H9 (cell line): ENCODE measurements around the gene BICDL1. TPM values are rescaled to one million over a fixed set of nuclear protein-coding genes. Genes with fewer than 3 reads are reported as not detected.

Experiments
- DNase-seq: peaks from one replicate; pipeline ENCODE4 v3.0.0-alpha.2; 2017
- H2AFZ ChIP-seq: one replicate; pipeline ENCODE4 v1.6.1; 2013; ENCODE audit warnings: mild to moderate bottlenecking, low read length, control low read depth, moderate library complexity
- H2AK5ac ChIP-seq: 2 replicates; pipeline ENCODE4 v1.6.1; 2013; ENCODE audit warnings: low read length, control low read depth, mixed read lengths; ENCODE audit not compliant: insufficient read length
- H2BK120ac ChIP-seq: one replicate; pipeline ENCODE4 v1.6.1; 2013; ENCODE audit warnings: low read depth, mild to moderate bottlenecking, low read length, control low read depth, inconsistent platforms; ENCODE audit not compliant: poor library complexity, severe bottlenecking
- H2BK12ac ChIP-seq: 2 replicates; pipeline ENCODE4 v1.6.1; 2013; ENCODE audit warnings: low read length, control low read depth, mixed read lengths, low read depth; ENCODE audit not compliant: insufficient read length
- H2BK15ac ChIP-seq: 2 replicates; pipeline ENCODE4 v1.6.1; 2013; ENCODE audit warnings: low read depth, low read length, control low read depth
- H2BK20ac ChIP-seq: one replicate; pipeline ENCODE4 v1.6.1; 2013; ENCODE audit warnings: low read depth, mild to moderate bottlenecking, low read length, control low read depth, inconsistent platforms; ENCODE audit not compliant: poor library complexity, severe bottlenecking
- H2BK5ac ChIP-seq: 2 replicates; pipeline ENCODE4 v1.6.1; 2013; ENCODE audit warnings: low read length, control low read depth, mixed read lengths; ENCODE audit not compliant: insufficient read length
- H3K14ac ChIP-seq: 2 replicates; pipeline ENCODE4 v1.6.1; 2013; ENCODE audit warnings: low read length, control low read depth; ENCODE audit not compliant: insufficient read depth
- H3K18ac ChIP-seq: 2 replicates; pipeline ENCODE4 v1.6.1; 2013; ENCODE audit warnings: low read depth, mild to moderate bottlenecking, mixed read lengths, low read length, control low read depth; ENCODE audit not compliant: insufficient read length
- H3K23ac ChIP-seq: 2 replicates; pipeline ENCODE4 v1.6.1; 2013; ENCODE audit warnings: low read length, control low read depth, mixed read lengths, low read depth; ENCODE audit not compliant: insufficient read length
- H3K23me2 ChIP-seq: 2 replicates; pipeline ENCODE4 v1.6.1; 2013; ENCODE audit warnings: low read depth, mild to moderate bottlenecking, mixed read lengths, low read length, control low read depth; ENCODE audit not compliant: insufficient read length, poor library complexity, severe bottlenecking
- H3K27ac ChIP-seq: 2 replicates; pipeline ENCODE4 v1.5.1; 2013; ENCODE audit warnings: low read length, control low read depth, mixed read lengths, low read depth; ENCODE audit not compliant: insufficient read length
- H3K27me3 ChIP-seq: 2 replicates; pipeline ENCODE4 v1.6.1; 2013; ENCODE audit warnings: low read length, control low read depth, inconsistent platforms; ENCODE audit not compliant: insufficient read depth
- H3K4ac ChIP-seq: 2 replicates; pipeline ENCODE4 v1.6.1; 2013; ENCODE audit warnings: low read depth, mild to moderate bottlenecking, control low read depth, inconsistent platforms, low read length, moderate library complexity
- H3K4me1 ChIP-seq: 2 replicates; pipeline ENCODE4 v1.6.1; 2013; ENCODE audit warnings: low read length, control low read depth, inconsistent platforms; ENCODE audit not compliant: insufficient read depth
- H3K4me2 ChIP-seq: 2 replicates; pipeline ENCODE4 v1.6.1; 2013; ENCODE audit warnings: low read length, control low read depth, mixed read lengths; ENCODE audit not compliant: insufficient read length, insufficient read depth
- H3K56ac ChIP-seq: 2 replicates; pipeline ENCODE4 v1.6.1; 2013; ENCODE audit warnings: low read depth, mild to moderate bottlenecking, mixed read lengths, low read length, control low read depth; ENCODE audit not compliant: insufficient read length
- H3K79me1 ChIP-seq: 2 replicates; pipeline ENCODE4 v1.6.1; 2013; ENCODE audit warnings: low read depth, mild to moderate bottlenecking, moderate library complexity, low read length, control low read depth, inconsistent platforms; ENCODE audit not compliant: insufficient read depth, poor library complexity, severe bottlenecking
- H3K79me2 ChIP-seq: 2 replicates; pipeline ENCODE4 v1.6.1; 2013; ENCODE audit warnings: low read length, control low read depth, inconsistent platforms; ENCODE audit not compliant: insufficient read depth
- H3K9ac ChIP-seq: 2 replicates; pipeline ENCODE4 v1.6.1; 2013; ENCODE audit warnings: low read length, control low read depth, mixed read lengths; ENCODE audit not compliant: insufficient read length; ENCODE audit errors: extremely low read depth
- H3K9me3 ChIP-seq: one replicate; pipeline ENCODE4 v1.6.1; 2013; ENCODE audit warnings: low read depth, low read length, inconsistent platforms; ENCODE audit not compliant: control insufficient read depth
- H3T11ph ChIP-seq: one replicate; pipeline ENCODE4 v1.6.1; 2013; ENCODE audit warnings: mild to moderate bottlenecking, low read length, control low read depth, inconsistent platforms
- H4K20me1 ChIP-seq: one replicate; pipeline ENCODE4 v1.6.1; 2013; ENCODE audit not compliant: control insufficient read depth, insufficient read length, insufficient read depth
- H4K5ac ChIP-seq: 2 replicates; pipeline ENCODE4 v1.6.1; 2013; ENCODE audit warnings: low read depth, mild to moderate bottlenecking, mixed read lengths, low read length, control low read depth; ENCODE audit not compliant: insufficient read length
- H4K8ac ChIP-seq: replicated peaks from 2 replicates; pipeline ENCODE4 v1.6.1; 2013; ENCODE audit warnings: low read length, control low read depth, mixed read lengths, low read depth; ENCODE audit not compliant: insufficient read length
- H4K91ac ChIP-seq: 2 replicates; pipeline ENCODE4 v1.6.1; 2013; ENCODE audit warnings: low read depth, mild to moderate bottlenecking, moderate library complexity, mixed read lengths, low read length, control low read depth; ENCODE audit not compliant: insufficient read length
- H3K27ac Mint-ChIP-seq, 3 experiments: 2 replicates in 2 of 3; 3 replicates in 1 of 3; pipeline ENCODE4 v1.8.0; 2020 to 2021; ENCODE audit warnings: mixed read lengths in 3 of 3, mild to moderate bottlenecking in 1 of 3, moderate library complexity in 1 of 3
- H3K27me3 Mint-ChIP-seq: 2 replicates; pipeline ENCODE4 v1.8.0; 2021; ENCODE audit warnings: low read depth, mild to moderate bottlenecking, moderate library complexity, mixed read lengths
- H3K36me3 Mint-ChIP-seq, 3 experiments: 2 replicates in 2 of 3; 3 replicates in 1 of 3; pipeline ENCODE4 v1.8.0; 2020 to 2021; ENCODE audit warnings: low read depth in 3 of 3, mixed read lengths in 3 of 3; ENCODE audit not compliant: insufficient read depth in 1 of 3
- H3K4me1 Mint-ChIP-seq, 2 experiments: 2 replicates each; pipeline ENCODE4 v1.8.0; 2020; ENCODE audit warnings: mixed read lengths in 2 of 2
- H3K4me3 Mint-ChIP-seq, 2 experiments: 2 replicates in 1 of 2; 3 replicates in 1 of 2; pipeline ENCODE4 v1.8.0; 2020 to 2021; ENCODE audit warnings: mild to moderate bottlenecking in 2 of 2, mixed read lengths in 2 of 2, moderate library complexity in 1 of 2
- H3K9me3 Mint-ChIP-seq, 2 experiments: 2 replicates in 1 of 2; 3 replicates in 1 of 2; pipeline ENCODE4 v1.8.0; 2020; ENCODE audit warnings: mild to moderate bottlenecking in 2 of 2, mixed read lengths in 2 of 2, moderate library complexity in 1 of 2
- WGBS: extraction: QIAGEN DNeasy Blood & Tissue Kit; methylation state at CpG from one replicate; pipeline ENCODE4 v1.1.7; 2013; ENCODE audit warnings: missing lambda C conversion rate, low lambda C conversion rate, mixed read lengths; ENCODE audit not compliant: insufficient read length; ENCODE audit errors: extremely low coverage; 5-methylcytosine and 5-hydroxymethylcytosine counted together
- total RNA-seq: library from RNA; stranded (reverse); gene quantifications from 2 replicates; pipeline ENCODE4 v1.2.1, GENCODE V29; 2021
- TF ChIP-seq, protein P1 (sequence below): fragments of 200-600 bp; sonication (generic); conservative IDR thresholded peaks from 3 replicates; pipeline ENCODE4 v1.8.0; 2021; ENCODE audit warnings: antibody characterized with exemption, mild to moderate bottlenecking

Gene BICDL1
- total RNA-seq, 1 experiment from 2014 or later: 13.8 TPM

- Histone ChIP-seq H3K56ac (no peak overlapping the region), H2AK5ac (no peak overlapping the region), H3K18ac (no peak overlapping the region), H3K23me2 (no peaks in the 10 kb centered on the region), H2BK20ac (no peak overlapping the region), H4K8ac (no peak overlapping the region), H2BK12ac (no peak overlapping the region), H3K9ac (no peak overlapping the region), H3K79me2 (no peaks in the 10 kb centered on the region), H4K91ac (no peak overlapping the region), H3K23ac (no peak overlapping the region), H4K20me1 (no peaks in the 10 kb centered on the region), H2BK120ac (no peak overlapping the region), H2BK5ac (no peak overlapping the region), H3K4me2 (no peak overlapping the region), H2AFZ (no peak overlapping the region), H3K4me1 (no peaks in the 10 kb centered on the region), H3K27ac (no peak overlapping the region), H2BK15ac (no peak overlapping the region), H3K4ac (no peak overlapping the region), H3K27me3 (no peaks in the 10 kb centered on the region), H4K5ac (no peak overlapping the region), H3K79me1 (no peaks in the 10 kb centered on the region), H3K14ac (no peak overlapping the region), H3T11ph (no peak overlapping the region), H3K9me3 (no peaks in the 10 kb centered on the region)
- no peak overlapping the region for H3K27ac Mint-ChIP-seq
- WGBS: no CpG with 5 or more reads among the region's 10 CpGs
- no peaks in the 10 kb centered on the region for H3K27me3 Mint-ChIP-seq
- DNase-seq: no peak
- H3K4me1 Mint-ChIP-seq: no peaks in the 10 kb centered on the region
- no peaks in the 10 kb centered on the region for H3K36me3 Mint-ChIP-seq
- no peak overlapping the region for H3K4me3 Mint-ChIP-seq
- no peaks in the 10 kb centered on the region for H3K9me3 Mint-ChIP-seq
- TF ChIP-seq, protein P1, sequence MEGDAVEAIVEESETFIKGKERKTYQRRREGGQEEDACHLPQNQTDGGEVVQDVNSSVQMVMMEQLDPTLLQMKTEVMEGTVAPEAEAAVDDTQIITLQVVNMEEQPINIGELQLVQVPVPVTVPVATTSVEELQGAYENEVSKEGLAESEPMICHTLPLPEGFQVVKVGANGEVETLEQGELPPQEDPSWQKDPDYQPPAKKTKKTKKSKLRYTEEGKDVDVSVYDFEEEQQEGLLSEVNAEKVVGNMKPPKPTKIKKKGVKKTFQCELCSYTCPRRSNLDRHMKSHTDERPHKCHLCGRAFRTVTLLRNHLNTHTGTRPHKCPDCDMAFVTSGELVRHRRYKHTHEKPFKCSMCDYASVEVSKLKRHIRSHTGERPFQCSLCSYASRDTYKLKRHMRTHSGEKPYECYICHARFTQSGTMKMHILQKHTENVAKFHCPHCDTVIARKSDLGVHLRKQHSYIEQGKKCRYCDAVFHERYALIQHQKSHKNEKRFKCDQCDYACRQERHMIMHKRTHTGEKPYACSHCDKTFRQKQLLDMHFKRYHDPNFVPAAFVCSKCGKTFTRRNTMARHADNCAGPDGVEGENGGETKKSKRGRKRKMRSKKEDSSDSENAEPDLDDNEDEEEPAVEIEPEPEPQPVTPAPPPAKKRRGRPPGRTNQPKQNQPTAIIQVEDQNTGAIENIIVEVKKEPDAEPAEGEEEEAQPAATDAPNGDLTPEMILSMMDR: no peak
These were observed 39.9 kb upstream of the BICDL1 start for GRCh38 chr12:119949145-119949544.
